ENCODE data around the gene TRMT61B. TPM values are rescaled to one million over a fixed set of nuclear protein-coding genes. Genes with fewer than 3 reads are reported as not detected.

TRMT61B gene
- total and polyA plus RNA-seq, 2 donors (not counting 1 experiment from before 2014, with no cell fraction given), result 15.5 to 20.3 TPM

DNA sequence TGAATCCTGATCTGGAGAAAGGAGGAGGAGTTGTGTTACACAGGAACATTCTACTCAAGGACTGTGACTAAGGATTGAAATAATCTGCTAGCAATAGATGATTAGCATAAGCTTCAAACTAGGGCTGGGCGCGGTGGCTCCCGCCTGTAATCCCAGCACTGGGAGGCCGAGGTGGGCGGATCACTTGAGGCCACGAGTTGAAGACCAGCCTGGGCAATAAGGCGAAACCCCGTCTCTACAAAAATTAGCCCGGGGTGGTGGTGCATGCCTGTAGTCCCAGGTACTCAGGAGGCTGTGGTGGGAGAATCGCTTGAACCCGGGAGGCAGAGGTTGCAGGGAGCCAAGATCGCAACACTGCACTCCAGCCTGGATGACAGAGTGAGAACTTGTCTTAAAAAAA, 1.5 kb downstream of the TRMT61B start:
- peaks cover 16% of the 10 kb centered on the region for H4K20me1 ChIP-seq (ENCODE audit: control insufficient read depth, insufficient read depth, low read length, poor library complexity, severe bottlenecking)
- Mint-ChIP-seq H3K4me1 (peaks cover 37% of the 10 kb centered on the region), H3K27me3 (no peaks in the 10 kb centered on the region), H3K27ac (no peak overlapping the region), H3K4me3 (peak overlapping the region; percentile 85), H3K9me3 (ENCODE audit: insufficient read depth) (no peaks in the 10 kb centered on the region)
- peaks cover 48% of the 10 kb centered on the region for H3K79me2 ChIP-seq (ENCODE audit: control insufficient read depth, insufficient read depth, low read length)
- no peaks in the 10 kb centered on the region for H3K27me3 ChIP-seq (replicated peaks in 1 of 4; ENCODE audit: control extremely low read depth in 1 of 4, control insufficient read depth in 3 of 4, insufficient read depth in 4 of 4, low read length in 3 of 4)
- peaks cover 23% of the 10 kb centered on the region in 2 donors for H3K4me1 ChIP-seq (ENCODE audit: control insufficient read depth in 2 of 2, insufficient read depth in 2 of 2, low read length in 2 of 2)
- H3K4me2 ChIP-seq (replicated peaks; ENCODE audit: low read depth, low read length, poor library complexity, severe bottlenecking), result peak overlapping the region; percentile 75
- WGBS (ENCODE audit: insufficient coverage), result 87% methylated on average over 8 of the region's 12 CpGs
- intact Hi-C loops (cut with micrococcal nuclease), result no loop called here
- ChIA-PET POLR2A (no interaction called here), CTCF (no interaction called here)
- H3K9me3 ChIP-seq (ENCODE audit: control extremely low read depth in 1 of 3, control insufficient read depth in 2 of 3, insufficient read depth in 1 of 3, low read length in 2 of 3), result no peaks in the 10 kb centered on the region
- no peak for TF ChIP-seq EZH2 (IDR thresholded peaks at IDR 0.05; ENCODE audit: borderline replicate concordance, insufficient read depth, low read depth, low read length, poor library complexity, severe bottlenecking)
- TF ChIP-seq CTCF (IDR thresholded peaks at IDR 0.05), result no peak
- peak overlapping the region; percentile 97 for H3K9ac ChIP-seq (ENCODE audit: low read length)
- peak overlapping the region in 1 of 5 experiments; percentile 90 for H3K4me3 ChIP-seq (ENCODE audit: control extremely low read depth in 1 of 5, extremely low read depth in 1 of 5, insufficient read depth in 1 of 5, low read depth in 2 of 5, low read length in 4 of 5)
- ATAC-seq (ENCODE audit: low read depth), result no peak
- no peak for DNase-seq
- peaks cover 0 to 9% of the 10 kb centered on the region in 2 experiments for H3K36me3 ChIP-seq (replicated peaks in 1 of 2; ENCODE audit: control extremely low read depth in 1 of 2, control insufficient read depth in 1 of 2, extremely low read depth in 1 of 2, insufficient read depth in 2 of 2, low read length in 1 of 2)
- H3K27ac ChIP-seq (ENCODE audit: low read length in 2 of 2), result no peak overlapping the region
- H2AFZ ChIP-seq (ENCODE audit: insufficient read depth, low read depth, low read length, poor library complexity, severe bottlenecking), result no peak overlapping the region

- Histone ChIP-seq H2AFZ (ENCODE audit: insufficient read depth, low read depth, low read length, poor library complexity, severe bottlenecking) (no peak overlapping the region), H4K20me1 (ENCODE audit: control insufficient read depth, insufficient read depth, low read length, poor library complexity, severe bottlenecking) (no peaks in the 10 kb centered on the region), H3K4me1 (ENCODE audit: control insufficient read depth in 2 of 2, insufficient read depth in 2 of 2, low read length in 2 of 2) (no peaks in the 10 kb centered on the region), H3K9ac (ENCODE audit: low read length) (no peak overlapping the region), H3K27me3 (replicated peaks in 1 of 4; ENCODE audit: control extremely low read depth in 1 of 4, control insufficient read depth in 3 of 4, insufficient read depth in 4 of 4, low read length in 3 of 4) (no peaks in the 10 kb centered on the region), H3K4me2 (replicated peaks; ENCODE audit: low read depth, low read length, poor library complexity, severe bottlenecking) (no peak overlapping the region), H3K79me2 (ENCODE audit: control insufficient read depth, insufficient read depth, low read length) (no peaks in the 10 kb centered on the region), H3K4me3 (ENCODE audit: control extremely low read depth in 1 of 5, extremely low read depth in 1 of 5, insufficient read depth in 1 of 5, low read depth in 2 of 5, low read length in 4 of 5) (no peak overlapping the region), H3K36me3 (replicated peaks in 1 of 2; ENCODE audit: control extremely low read depth in 1 of 2, control insufficient read depth in 1 of 2, extremely low read depth in 1 of 2, insufficient read depth in 2 of 2, low read length in 1 of 2) (peaks cover 3 to 16% of the 10 kb centered on the region in 2 experiments), H3K27ac (ENCODE audit: low read length in 2 of 2) (no peak overlapping the region), H3K9me3 (ENCODE audit: control extremely low read depth in 1 of 3, control insufficient read depth in 2 of 3, insufficient read depth in 1 of 3, low read length in 2 of 3) (no peaks in the 10 kb centered on the region)
- no peak for TF ChIP-seq EZH2 (IDR thresholded peaks at IDR 0.05; ENCODE audit: borderline replicate concordance, insufficient read depth, low read depth, low read length, poor library complexity, severe bottlenecking)
- no peak for TF ChIP-seq CTCF (IDR thresholded peaks at IDR 0.05)
- ChIA-PET POLR2A (no interaction called here), CTCF (no interaction called here)
- intact Hi-C loops (cut with micrococcal nuclease), result no loop called here
- H3K9me3 Mint-ChIP-seq (ENCODE audit: insufficient read depth), result no peaks in the 10 kb centered on the region
- no peaks in the 10 kb centered on the region for H3K27me3 Mint-ChIP-seq
- ATAC-seq (ENCODE audit: low read depth), result no peak
- no peak overlapping the region for H3K27ac Mint-ChIP-seq
- no peak for DNase-seq
- H3K4me3 Mint-ChIP-seq, result no peak overlapping the region
- no peaks in the 10 kb centered on the region for H3K4me1 Mint-ChIP-seq
Observed at GRCh38 chr2:28855977-28856376, 14.1 kb downstream of the TRMT61B start.
